Lower lobe of right lung (tissue), 2 donors: ENCODE results near the gene VLDLR. TPM values are rescaled to one million over a fixed set of nuclear protein-coding genes. Genes with fewer than 3 reads are reported as not detected.

Source experiments
- ATAC-seq, 2 donors: fragments of 200-7000 bp; cut with Tn5 transposase; one replicate each; pipeline ENCODE4 v1.9.1; 2020 to 2022; ENCODE audit warnings: mild to moderate bottlenecking in 2 of 2, moderate library complexity in 2 of 2
- DNase-seq: peaks from one replicate; pipeline ENCODE4 v3.0.0-alpha.2; 2020
- H3K27ac ChIP-seq: fragments of 200-600 bp; one replicate; pipeline ENCODE4 v1.8.0; 2022
- H3K27me3 ChIP-seq: fragments of 200-600 bp; one replicate; pipeline ENCODE4 v1.8.0; 2022; ENCODE audit warnings: low read depth
- H3K36me3 ChIP-seq: fragments of 200-600 bp; one replicate; pipeline ENCODE4 v1.8.0; 2022; ENCODE audit warnings: mild to moderate bottlenecking
- H3K4me1 ChIP-seq: fragments of 200-600 bp; one replicate; pipeline ENCODE4 v1.8.0; 2022
- H3K4me3 ChIP-seq: fragments of 200-600 bp; one replicate; pipeline ENCODE4 v1.8.0; 2022; ENCODE audit warnings: mild to moderate bottlenecking
- H3K9me3 ChIP-seq: fragments of 200-600 bp; one replicate; pipeline ENCODE4 v1.8.0; 2022
- CTCF ChIP-seq: fragments of 200-600 bp; IDR thresholded peaks from one replicate; pipeline ENCODE4 v1.8.0; 2022; ENCODE audit warnings: antibody characterized with exemption, mild to moderate bottlenecking
- intact Hi-C: fragments of 100-400 bp; cut with DNase I; formaldehyde crosslinking; loops from one replicate; pipeline ENCODE4 v1.11.0; 2022
- total RNA-seq: library from RNA; stranded (reverse); fragmentation: NEBNext Ultra II Directional; extraction: Animal tissue kit (Norgen Biotek cat#: 25700); gene quantifications from one replicate; pipeline ENCODE4 v1.2.1, GENCODE V29; 2021
- donor health status: DM: no; HTN: yes; CAD: no; lungs with severe emphysema.

The VLDLR gene
- total RNA-seq, 1 donor from 2014 or later: 16.3 TPM

- Histone ChIP-seq H3K27ac (no peak overlapping the region), H3K36me3 (no peaks in the 10 kb centered on the region), H3K4me3 (no peak overlapping the region), H3K9me3 (no peaks in the 10 kb centered on the region), H3K27me3 (no peaks in the 10 kb centered on the region), H3K4me1 (no peaks in the 10 kb centered on the region)
- DNase-seq (no peak), ATAC-seq (no peak)
- no peak for TF ChIP-seq CTCF
- intact Hi-C loops: no loop called here
Measured at GRCh38 chr9:2686911-2687310, 65.3 kb downstream of the VLDLR start.

- no peaks in the 10 kb centered on the region for H3K27me3 ChIP-seq
- DNase-seq (no peak), ATAC-seq (no peak)
- no peaks in the 10 kb centered on the region for H3K9me3 ChIP-seq
- intact Hi-C loops: no loop called here
- no peaks in the 10 kb centered on the region for H3K4me1 ChIP-seq
- no peak for TF ChIP-seq CTCF
- H3K36me3 ChIP-seq: no peaks in the 10 kb centered on the region
- no peak overlapping the region for H3K27ac ChIP-seq
- no peak overlapping the region for H3K4me3 ChIP-seq
Measured at GRCh38 chr9:2688636-2689035, 67.0 kb downstream of the VLDLR start.

GRCh38 chr9:2691212-2691611, 69.6 kb downstream of the VLDLR start:
- intact Hi-C loops: no loop called here
- Histone ChIP-seq H3K4me1 (no peaks in the 10 kb centered on the region), H3K27me3 (no peaks in the 10 kb centered on the region), H3K36me3 (no peaks in the 10 kb centered on the region), H3K27ac (no peak overlapping the region), H3K4me3 (no peak overlapping the region), H3K9me3 (no peaks in the 10 kb centered on the region)
- DNase-seq (no peak), ATAC-seq (no peak)
- TF ChIP-seq CTCF: no peak

- Histone ChIP-seq H3K27ac (no peak overlapping the region), H3K4me1 (no peaks in the 10 kb centered on the region), H3K27me3 (no peaks in the 10 kb centered on the region), H3K4me3 (no peak overlapping the region), H3K9me3 (no peaks in the 10 kb centered on the region), H3K36me3 (no peaks in the 10 kb centered on the region)
- TF ChIP-seq CTCF: no peak
- intact Hi-C loops: no loop called here
- DNase-seq (no peak), ATAC-seq (no peak)
Measured at GRCh38 chr9:2691626-2692025, 70.0 kb downstream of the VLDLR start.

- TF ChIP-seq CTCF: no peak
- Histone ChIP-seq H3K4me1 (no peaks in the 10 kb centered on the region), H3K4me3 (no peak overlapping the region), H3K36me3 (no peaks in the 10 kb centered on the region), H3K9me3 (no peaks in the 10 kb centered on the region), H3K27me3 (no peaks in the 10 kb centered on the region), H3K27ac (no peak overlapping the region)
- ATAC-seq (no peak), DNase-seq (no peak)
- intact Hi-C loops: no loop called here
Measured at GRCh38 chr9:2693056-2693455, 71.5 kb downstream of the VLDLR start.

DNA sequence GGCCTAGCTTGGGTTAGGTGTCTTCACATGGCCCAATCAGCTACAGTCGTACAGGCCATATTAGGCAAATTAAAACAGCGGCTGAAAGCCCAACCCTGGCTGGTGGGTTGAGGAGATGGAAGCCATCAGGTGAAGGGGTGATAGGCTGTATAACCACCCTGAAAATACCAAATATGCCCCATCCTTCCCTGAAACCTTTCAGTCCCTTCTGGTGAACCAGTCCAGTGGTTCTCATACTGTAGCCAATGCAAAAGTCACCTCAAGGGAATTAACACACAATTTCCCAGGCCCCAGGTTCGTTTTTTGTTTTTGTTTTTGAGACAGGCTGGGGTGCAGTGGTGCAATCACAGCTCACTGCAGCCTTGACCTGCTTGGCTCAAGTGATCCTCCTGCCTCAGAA, 75.9 kb downstream of the VLDLR start:
- Histone ChIP-seq H3K27me3 (no peaks in the 10 kb centered on the region), H3K36me3 (no peaks in the 10 kb centered on the region), H3K4me1 (no peaks in the 10 kb centered on the region), H3K4me3 (no peak overlapping the region), H3K27ac (no peak overlapping the region), H3K9me3 (no peaks in the 10 kb centered on the region)
- intact Hi-C loops: no loop called here
- no peak for DNase-seq
- no peak for TF ChIP-seq CTCF
- ATAC-seq: no peak
